Hematopoietic multipotent progenitor cell treated with erythropoietin and hydrocortisone succinate and interleukin-3 and kit ligand, for 15 days (in vitro differentiated cells): Measurements from ENCODE around the gene SLC2A11.
"Not testable (repeated sequence)": the region's sequence is repeated elsewhere in the genome, so short reads cannot be mapped to it uniquely, and the experiment has no call there.

Experiments used
- DNase-seq: peaks from one replicate; pipeline ENCODE4 v3.0.0-alpha.2; 2015; ENCODE audit warnings: low spot score

SLC2A11 gene

DNA sequence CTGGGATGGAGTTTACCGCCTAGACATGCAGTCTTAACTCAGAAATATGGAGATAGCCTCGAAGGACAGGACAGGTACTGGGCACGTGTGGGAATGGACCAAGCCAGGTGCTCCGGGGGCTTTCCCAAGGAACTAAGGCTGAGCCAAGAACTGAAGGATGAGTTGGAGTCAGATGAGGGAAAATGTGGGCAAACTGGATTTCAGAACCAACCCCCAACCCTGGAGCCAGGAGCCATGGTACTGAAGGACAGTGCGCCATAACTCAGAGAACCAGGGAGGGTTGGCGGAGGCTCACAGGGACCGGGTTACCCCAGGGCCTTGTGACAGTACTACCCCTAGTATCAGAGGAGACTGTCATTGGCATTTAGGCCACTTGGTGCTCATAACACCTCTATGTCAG is 34.1 kb downstream of the SLC2A11 start:
- no peak for DNase-seq

DNA sequence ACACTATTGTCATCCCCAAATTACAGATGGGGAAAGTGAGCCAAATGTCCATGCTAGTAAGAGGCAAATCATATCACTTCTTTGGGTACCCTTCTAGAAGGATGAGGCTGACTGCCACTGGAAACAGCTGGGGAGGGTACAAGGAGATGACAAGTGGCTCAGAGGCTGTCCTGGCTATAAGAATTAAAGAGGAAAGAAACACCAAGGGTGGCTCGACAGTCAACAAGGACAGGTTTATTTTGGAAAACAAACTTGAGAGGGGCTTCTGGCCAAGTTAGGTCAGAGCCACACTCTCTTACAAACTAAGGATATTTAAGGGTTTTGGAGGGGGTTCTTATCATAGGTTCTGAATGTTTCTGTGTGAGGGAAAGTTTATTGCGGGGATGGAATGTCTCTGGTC is 34.5 kb downstream of the SLC2A11 start:
- no peak for DNase-seq

DNA sequence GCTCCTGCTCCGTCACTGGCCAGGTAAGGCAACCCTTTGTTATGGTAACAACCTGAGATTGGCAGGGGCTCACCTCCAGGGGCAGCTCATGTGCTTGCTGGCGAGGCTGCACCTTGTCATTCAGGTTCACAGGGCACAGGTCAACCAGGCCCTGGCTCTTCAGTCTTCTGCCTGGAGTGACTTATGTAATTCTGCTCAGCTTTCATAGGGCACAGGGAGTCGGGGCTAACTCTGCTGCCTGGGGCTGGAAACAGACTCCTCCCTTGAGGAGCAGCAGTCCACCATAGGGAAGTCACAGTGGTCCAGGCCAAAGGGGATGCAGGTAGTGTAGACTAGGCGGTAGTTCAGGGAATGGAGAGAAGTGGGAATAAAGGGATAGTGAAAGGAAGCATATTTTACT is 35.0 kb downstream of the SLC2A11 start:
- DNase-seq, result no peak

DNA sequence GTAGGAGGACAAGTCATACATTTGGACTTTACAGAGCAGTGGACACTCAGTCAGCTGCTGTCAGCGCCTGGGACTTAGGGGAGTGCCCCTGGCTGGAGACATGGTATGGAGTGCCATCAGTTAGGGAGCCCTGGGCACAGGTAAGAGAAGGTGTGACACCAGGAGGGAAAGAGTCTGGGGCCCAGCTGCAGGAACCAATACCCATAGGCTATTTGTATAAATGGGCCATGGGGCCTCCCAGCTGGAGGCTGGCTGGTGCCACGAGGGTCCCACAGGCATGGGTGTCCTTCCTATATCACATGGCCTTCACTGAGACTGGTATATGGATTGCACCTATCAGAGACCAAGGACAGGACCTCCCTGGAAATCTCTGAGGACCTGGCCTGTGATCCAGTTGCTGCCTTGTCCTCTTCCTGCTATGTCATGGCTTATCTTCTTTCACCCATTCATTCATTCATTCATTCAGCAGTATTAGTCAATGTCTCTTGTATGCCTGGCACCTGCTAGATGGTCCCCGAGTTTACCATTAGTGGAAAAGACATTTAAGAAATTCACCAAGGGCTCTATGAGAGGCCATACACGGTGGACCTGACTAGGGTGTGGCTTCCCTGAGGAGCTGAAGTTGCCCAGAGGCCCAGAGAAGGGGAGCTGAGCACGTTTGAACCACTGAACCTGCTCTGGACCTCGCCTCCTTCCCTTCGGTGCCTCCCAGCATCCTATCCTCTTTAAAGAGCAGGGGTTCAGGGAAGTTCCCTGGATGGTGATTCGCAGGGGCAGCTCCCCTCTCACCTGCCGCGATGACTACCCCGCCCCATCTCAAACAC is 35.7 kb downstream of the SLC2A11 start:
- peak; percentile 20 for DNase-seq

DNA sequence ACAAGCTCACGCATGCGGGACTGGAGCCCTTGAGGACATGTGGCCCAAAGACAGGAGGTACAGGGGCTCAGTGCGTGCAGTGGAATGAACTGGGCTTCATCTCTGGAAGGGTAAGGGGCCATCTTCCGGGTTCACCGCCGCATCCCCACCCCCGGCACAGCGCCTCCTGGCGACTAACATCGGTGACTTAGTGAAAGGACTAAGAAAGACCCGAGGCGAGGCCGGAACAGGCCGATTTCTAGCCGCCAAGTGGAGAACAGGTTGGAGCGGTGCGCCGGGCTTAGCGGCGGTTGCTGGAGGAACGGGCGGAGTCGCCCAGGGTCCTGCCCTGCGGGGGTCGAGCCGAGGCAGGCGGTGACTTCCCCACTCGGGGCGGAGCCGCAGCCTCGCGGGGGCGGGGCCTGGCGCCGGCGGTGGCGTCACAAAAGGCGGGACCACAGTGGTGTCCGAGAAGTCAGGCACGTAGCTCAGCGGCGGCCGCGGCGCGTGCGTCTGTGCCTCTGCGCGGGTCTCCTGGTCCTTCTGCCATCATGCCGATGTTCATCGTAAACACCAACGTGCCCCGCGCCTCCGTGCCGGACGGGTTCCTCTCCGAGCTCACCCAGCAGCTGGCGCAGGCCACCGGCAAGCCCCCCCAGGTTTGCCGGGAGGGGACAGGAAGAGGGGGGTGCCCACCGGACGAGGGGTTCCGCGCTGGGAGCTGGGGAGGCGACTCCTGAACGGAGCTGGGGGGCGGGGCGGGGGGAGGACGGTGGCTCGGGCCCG is 36.5 kb downstream of the SLC2A11 start, which contains the start of gene MIF:
TSS of gene MIF (plus strand) at position 439 of the 765 bp plus-strand sequence. CDS start at position 531, 92 bp downstream.
- peak; percentile 83 for DNase-seq

DNA sequence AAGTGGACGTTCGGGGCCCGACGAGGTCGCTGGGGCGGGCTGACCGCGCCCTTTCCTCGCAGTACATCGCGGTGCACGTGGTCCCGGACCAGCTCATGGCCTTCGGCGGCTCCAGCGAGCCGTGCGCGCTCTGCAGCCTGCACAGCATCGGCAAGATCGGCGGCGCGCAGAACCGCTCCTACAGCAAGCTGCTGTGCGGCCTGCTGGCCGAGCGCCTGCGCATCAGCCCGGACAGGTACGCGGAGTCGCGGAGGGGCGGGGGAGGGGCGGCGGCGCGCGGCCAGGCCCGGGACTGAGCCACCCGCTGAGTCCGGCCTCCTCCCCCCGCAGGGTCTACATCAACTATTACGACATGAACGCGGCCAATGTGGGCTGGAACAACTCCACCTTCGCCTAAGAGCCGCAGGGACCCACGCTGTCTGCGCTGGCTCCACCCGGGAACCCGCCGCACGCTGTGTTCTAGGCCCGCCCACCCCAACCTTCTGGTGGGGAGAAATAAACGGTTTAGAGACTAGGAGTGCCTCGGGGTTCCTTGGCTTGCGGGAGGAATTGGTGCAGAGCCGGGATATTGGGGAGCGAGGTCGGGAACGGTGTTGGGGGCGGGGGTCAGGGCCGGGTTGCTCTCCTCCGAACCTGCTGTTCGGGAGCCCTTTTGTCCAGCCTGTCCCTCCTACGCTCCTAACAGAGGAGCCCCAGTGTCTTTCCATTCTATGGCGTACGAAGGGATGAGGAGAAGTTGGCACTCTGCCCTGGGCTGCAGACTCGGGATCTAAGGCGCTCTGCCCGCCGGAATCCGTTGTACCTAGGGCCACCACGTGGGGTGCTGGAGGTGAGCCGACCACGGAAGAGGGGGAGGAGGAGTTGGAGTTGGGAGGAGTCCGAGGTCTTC is 37.3 kb downstream of the SLC2A11 start:
- DNase-seq, result peak; percentile 64

DNA sequence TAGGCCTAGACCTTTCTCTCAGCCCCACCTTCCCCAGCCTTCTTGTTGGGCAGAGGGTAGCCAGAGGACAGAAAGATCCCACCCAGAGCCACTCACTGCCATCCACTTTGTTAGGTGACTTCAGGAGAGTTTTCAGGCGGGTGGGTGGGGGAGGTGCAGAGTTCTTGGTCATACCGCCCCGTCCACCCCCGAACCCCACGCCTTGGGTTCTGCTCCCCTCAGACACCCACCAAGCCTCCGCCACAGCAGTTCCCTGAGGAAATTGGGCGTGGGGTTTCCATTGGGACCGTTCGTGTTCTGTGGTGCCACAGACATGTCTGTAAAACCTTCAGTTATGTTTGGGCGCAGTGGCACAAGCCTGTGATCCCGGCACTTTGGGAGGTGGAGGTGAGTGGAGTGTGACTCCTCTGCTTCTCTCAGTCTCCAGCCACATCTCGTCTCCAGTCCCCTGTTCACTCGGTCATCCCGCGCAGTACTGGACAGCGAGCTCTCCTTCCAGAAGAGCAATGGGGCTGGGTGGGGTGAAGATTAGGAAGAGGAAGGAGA is 38.0 kb downstream of the SLC2A11 start:
- DNase-seq, result no peak

DNA sequence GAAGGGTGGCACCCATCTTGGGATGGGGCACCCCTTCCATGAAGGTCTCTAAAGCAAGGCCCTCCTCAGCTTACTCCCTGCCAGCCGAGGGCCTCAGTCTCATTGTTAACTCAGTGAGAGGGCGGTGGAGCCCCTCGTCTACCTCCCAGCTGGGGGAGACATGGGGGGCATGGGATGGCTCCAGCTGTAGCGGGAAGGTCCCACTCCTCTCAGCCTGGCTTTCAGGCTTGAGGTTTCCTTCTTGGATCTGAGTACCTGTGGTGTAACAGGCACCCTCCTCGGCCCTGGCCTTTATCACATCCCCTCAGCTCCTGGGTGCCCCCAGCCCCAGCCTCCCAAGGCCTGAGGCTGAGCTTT is 38.5 kb downstream of the SLC2A11 start:
- DNase-seq, result no peak

DNA sequence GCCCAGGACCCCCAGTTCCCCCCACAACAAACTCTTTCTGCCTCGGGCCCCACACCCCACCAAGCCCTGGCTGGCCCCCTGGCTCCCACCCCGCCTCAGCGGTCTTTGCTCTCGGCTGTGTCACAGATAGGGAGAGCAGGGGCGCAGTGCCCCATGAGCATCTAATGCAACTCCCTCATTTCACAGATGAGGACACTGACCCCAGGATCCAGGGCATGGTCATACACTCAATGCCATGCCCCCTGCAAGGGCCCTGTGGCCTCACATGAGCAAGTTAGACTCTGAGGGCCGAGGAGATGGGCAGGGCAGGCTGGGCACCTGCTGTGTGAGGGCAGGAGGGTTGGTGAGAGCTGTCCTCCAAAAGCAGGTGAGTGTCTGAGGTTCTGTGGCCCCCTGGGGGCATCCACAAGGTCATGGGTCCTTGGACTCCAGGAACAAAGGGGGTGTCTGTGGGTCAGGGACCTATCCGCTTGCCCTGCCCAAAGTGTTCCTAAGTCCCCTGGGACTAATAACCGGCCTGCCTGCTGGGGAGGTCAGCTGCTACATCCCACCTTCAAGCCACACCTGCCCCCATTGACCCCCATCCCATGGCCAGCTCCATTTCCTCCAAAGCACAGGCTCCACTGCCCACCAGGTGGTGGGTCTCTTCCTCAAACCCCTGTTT is 39.0 kb downstream of the SLC2A11 start:
- no peak for DNase-seq

DNA sequence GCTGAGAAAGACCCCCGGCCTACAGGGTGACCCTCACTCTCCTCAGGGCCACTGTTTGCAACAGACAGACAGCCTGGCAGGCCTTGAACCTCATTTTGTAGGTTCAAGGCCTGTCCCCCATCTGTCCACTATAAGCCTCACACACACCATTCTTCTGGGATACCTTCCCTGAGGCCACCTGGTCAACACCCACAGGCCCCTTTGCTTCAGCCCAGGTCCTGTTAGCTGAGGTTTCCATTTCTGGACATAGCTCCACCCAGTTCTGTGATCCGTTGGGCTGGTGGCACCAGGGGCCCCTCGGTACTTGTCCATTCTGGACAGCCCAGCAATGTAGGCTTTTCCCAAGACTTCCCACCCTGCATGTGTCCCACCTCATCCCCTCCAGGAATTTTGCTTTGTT is 39.6 kb downstream of the SLC2A11 start:
- no peak for DNase-seq

DNA sequence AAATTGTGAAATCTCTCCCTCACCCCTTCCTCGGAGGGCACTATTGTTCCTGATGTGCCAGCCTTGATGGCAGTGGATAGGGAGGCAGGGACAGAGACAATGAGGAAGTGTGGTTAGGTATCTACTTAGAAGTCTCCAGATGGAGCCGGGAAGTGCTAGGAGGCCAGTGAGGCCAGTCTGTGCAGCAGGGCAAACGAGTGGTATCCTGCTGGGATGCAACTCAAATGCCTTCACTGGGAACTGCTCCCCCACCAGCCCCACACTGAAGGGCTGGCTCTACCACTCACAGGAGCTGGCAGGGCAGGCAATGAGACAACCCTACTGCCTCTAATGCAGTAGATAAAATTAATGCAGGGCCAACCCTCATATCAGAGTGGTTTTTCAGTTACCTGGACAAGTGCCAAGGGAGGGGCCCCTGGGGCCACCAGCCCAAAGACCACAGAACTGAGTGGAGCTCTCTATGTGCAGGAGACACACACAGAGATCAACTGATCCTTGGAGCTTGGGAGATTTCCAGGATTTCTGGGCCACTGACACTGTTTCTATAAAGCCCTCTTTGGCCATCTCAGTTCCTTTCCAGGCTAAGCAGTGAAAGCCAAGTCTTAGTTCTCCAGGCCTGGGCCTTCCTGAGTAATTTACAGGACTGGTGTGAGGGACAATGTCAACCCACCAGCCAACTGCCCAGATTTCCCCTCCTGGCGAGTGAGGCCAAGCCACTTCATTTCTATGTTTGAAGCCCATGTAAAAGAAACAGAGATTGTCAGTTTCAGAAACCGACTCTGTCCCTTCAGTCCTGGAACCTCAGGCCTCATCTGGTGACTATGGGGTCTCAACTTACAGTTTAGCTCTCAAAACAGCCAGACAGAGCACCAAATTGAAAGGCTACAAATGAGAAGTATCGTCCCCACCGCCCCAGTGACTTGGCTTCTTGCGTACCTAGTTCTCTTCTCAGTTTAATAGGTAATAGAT is 40.6 kb downstream of the SLC2A11 start:
- DNase-seq, result no peak

DNA sequence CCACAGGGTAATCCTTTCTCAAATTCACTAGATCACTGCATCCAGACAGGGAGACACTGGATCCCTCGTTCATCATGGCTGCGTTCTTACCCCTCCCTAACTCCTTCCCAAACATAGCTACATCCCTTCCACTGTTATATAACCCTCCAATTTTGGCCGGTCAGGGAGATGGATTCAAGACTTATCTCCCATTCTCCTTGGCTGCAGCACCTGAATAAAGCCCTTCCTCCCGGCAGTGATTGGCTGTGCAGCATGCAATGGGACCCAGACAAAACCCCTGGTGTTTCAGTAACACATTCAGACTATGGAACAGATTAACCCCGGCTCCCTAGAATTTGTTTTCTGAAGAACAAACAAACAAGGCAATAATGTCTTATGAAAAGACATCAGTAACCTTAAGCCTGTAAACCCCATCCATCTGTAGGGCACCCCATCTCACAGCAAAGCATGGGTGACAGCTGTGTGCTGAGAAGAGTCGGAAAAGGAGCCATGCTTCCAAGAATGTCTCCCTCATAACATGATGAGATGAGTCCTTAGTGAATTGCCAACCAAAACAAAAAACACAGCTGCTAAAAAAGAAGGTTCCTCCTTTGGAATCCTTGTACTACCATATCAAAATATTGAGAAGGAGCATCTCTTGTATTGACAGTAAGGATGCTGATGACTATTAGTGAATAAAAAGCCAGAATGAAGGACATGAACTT is 41.5 kb downstream of the SLC2A11 start:
- DNase-seq, result no peak

DNA sequence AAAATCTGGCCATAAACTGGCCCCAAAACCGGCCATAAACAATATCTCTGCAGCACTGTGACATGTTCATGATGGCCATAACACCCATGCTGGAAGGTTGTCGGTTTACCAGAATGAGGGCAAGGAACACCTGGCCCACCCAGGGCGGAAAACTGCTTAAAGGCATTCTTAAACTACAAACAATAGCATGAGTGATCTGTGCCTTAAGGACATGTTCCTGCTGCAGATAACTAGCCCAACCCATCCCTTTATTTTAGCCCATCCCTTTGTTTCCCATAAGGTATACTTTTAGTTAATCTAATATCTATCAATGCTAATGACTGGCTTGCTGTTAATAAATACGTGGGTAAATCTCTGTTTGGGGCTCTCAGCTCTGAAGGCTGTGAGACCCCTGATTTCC is 42.6 kb downstream of the SLC2A11 start:
- DNase-seq, result not testable (repeated sequence)

DNA sequence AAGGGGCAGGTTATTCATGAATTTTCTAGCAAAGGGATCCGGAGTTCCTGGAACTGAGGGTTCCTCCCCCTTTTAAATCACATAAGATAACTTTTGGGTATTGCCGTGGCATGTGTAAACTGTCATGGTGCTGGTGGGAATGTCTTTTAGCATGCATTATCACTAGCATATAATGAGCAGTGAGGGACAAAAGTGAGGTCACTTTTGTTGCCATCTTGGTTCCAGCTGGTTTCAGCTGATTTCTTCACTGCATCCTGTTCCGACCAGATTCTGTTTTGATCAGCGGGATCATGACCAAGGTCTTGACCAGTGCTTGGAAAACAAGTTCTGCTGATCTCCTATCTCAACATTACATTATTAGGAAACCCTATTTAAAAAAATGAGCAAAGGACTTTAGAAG is 43.9 kb downstream of the SLC2A11 start:
- DNase-seq, result no peak

DNA sequence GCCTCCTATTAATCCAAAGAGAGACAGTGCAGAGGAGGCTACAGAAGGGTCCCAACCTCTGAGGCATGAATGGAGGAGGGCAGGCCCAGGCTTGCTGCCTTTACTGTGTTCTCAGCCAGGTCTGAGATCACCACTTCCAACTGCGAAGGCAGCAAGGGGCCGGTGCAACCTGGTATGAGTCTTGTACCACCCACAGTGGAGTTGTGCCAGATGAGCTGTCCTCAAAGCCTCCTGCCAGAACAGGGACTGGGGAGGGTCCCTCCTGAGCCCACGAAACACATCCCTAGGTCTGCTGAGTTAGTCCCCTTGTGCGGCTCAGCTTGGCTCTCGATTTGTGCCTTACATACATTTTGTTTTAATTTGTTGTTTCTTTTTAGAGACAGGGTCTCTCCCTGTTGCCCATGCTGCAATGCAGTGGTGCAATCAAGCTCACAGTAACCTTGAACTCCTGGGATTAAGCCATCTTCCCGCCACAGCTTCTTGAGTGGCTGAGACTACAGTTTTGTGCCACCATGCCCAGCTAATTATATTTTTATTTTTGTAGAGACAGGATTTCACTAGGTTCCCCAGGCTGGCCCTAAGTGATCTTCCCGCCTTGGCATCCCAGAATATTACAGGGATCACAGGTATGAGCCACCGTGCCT is 45.8 kb downstream of the SLC2A11 start:
- no peak for DNase-seq

DNA sequence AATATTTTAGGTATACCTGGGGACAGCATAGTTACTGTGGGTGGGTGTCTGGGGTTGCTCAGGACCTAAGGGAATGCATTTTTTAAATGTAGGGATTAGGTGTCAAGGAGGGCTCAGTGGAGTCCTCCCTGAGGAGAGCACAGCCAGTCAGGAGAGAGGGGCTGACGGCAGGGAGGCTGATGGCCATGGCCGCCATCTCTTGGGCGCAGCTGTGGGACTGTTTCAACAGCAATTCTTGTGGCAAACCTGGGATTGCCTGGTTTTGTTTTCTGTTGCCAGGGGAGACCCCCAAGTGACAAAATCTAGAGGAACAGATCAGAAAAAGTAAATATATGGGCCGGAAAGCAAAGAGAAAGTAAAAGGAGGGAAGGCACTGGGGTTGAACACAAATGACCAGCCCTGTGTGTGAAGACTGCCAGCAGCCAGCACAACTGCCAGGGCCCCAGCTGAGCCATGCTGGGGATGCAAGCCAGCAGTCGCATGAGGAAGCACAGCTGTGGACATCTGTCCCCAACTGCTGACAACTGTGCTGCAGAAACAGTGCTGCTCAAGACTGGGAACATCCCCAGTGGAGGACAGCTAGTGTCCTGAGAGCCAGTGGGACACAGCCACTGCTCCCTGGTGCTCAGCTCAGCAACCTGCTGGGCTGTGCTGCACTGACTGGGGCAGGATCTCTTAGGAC is 47.0 kb downstream of the SLC2A11 start:
- no peak for DNase-seq

DNA sequence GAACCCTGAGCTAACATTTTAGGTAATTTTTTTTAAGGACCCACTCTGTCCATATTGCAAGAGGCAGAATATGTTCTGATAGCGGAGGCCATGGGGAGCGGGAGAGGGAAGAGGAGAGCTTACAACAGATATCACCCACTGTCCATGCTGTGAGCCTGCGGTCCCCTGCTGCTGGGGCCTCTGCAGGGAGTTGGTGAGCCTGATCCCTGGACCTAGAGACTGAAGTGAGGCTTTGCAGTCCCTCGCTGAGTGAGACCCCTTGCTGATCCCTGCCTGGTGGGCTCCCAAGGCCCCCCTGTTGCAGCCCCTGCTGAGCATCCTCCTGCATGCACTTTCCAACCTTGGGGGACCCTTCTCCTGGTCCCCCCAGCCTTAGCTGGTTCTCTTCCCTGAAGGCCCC is 49.0 kb downstream of the SLC2A11 start:
- DNase-seq, result no peak

DNA sequence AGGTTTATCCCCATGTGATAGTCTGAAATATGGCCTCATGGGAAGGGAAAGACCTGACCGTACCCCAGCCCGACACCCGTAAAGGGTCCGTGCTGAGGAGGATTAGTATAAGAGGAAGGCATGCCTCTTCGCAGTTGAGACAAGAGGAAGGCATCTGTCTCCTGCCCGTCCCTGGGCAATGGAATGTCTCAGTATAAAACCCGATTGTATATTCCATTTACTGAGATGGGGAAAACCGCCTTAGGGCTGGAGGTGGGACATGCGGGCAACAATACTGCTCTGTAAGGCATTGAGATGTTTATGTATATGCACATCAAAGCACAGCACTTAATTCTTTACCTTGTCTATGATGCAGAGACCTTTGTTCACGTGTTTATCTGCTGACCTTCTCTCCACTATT is 49.7 kb downstream of the SLC2A11 start:
- DNase-seq, result not testable (repeated sequence)
